Measurements from ENCODE around the gene DPH5. TPM values are rescaled to one million over a fixed set of nuclear protein-coding genes. Genes with fewer than 3 reads are reported as not detected.

The DPH5 gene
- total RNA-seq, 6 experiments from 2014 or later: 10.9 to 21.4 (median 16.8) TPM

DNA sequence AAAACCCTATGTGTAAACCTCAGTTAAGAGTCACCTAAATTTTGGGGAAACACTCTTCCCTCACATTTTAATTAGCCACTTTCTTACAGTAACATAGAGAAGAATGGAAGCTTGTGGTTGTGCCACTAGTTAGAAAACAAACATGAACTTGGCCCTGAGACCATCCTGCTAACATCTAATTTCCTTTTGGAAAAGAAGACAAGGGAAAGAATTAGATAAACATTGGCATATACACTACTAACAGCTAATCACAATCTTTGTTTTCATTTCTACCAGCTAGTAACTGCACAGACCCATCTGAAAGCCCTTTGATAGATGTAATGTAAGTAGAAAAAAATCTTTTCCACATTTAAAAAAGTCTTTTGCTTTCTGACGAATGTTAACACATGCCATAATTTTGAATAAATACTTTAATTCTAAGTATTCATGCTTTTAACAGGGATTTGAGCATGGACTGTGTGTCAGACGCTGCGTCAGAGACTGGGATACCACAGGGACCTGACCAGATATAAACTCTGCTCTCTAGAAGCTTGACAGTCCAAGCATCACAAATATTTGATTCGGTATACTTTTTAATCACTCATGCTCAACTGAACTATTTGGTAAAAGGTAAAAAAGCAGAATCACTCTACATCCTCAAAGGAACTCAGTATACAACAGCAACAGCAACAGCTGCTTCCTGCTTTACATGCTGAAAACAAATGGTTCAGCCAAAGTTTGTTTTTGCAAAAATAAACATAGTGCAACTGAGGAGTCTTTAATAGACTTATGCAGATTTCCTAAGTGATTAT is 30.2 kb downstream of the DPH5 start:
- ATAC-seq (peak; percentile 59 to 79 (median 70)), DNase-seq (no peak)
- 57% methylated on average over 4 of the region's 4 CpGs for WGBS (ENCODE audit: insufficient coverage, low coverage, low lambda C conversion rate, missing lambda C conversion rate)
- intact Hi-C loops (cut with DNase I): no loop called here
- TF ChIP-seq, protein P1, sequence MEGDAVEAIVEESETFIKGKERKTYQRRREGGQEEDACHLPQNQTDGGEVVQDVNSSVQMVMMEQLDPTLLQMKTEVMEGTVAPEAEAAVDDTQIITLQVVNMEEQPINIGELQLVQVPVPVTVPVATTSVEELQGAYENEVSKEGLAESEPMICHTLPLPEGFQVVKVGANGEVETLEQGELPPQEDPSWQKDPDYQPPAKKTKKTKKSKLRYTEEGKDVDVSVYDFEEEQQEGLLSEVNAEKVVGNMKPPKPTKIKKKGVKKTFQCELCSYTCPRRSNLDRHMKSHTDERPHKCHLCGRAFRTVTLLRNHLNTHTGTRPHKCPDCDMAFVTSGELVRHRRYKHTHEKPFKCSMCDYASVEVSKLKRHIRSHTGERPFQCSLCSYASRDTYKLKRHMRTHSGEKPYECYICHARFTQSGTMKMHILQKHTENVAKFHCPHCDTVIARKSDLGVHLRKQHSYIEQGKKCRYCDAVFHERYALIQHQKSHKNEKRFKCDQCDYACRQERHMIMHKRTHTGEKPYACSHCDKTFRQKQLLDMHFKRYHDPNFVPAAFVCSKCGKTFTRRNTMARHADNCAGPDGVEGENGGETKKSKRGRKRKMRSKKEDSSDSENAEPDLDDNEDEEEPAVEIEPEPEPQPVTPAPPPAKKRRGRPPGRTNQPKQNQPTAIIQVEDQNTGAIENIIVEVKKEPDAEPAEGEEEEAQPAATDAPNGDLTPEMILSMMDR (IDR thresholded peaks at IDR 0.05): no peak
- TF ChIP-seq POLR2A (IDR thresholded peaks at IDR 0.05): no peak
- no peaks in the 10 kb centered on the region for H3K9me3 ChIP-seq
- H3K27me3 ChIP-seq: no peaks in the 10 kb centered on the region
- H3K4me1 ChIP-seq: peaks cover 0 to 14% (median 3%) of the 10 kb centered on the region in 4 donors
- peak overlapping the region in 1 of 3 donors; percentile 4 for H3K27ac ChIP-seq
- H3K4me3 ChIP-seq: no peak overlapping the region
- no peaks in the 10 kb centered on the region for H3K36me3 ChIP-seq

DNA sequence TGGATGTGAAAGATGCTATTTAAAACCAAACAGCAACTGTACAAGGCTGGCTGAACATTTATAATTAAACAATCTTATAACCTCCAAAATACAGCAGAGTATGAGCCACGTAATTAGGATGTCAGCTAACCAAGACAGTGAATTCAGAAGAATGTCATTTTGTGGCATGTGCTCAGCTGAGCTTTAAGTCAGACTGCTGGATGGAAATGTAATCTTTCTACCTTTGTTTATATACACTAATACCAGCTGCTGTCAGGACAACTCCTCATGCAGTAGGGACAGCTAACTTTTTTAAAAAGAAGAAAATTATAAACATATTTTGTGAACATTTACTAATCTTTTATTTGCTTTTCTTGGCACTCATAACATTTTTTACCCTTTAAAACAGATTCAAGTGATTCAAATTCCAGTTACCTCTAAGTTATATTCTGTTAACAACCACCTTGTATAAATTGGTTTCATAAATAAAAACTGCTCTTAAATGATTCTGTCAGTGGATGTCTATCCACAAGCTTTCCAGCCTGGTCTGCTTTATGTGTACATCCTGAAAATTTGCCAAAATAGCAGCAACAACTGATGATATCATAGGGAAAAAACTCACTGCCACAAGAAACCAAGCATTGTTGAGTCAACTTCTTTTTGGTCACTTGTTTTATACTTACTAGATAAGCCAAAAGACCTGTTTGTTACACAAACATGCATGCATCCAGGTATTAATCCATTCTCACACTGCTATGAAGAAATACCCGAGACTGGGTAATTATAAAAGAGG is 36.1 kb downstream of the DPH5 start:
- 75% methylated on average over 2 of the region's 2 CpGs for WGBS (ENCODE audit: insufficient coverage, low coverage, low lambda C conversion rate, missing lambda C conversion rate)
- Histone ChIP-seq H3K4me3 (no peak overlapping the region), H3K36me3 (no peaks in the 10 kb centered on the region), H3K27me3 (no peaks in the 10 kb centered on the region), H3K27ac (no peak overlapping the region), H3K9me3 (no peaks in the 10 kb centered on the region), H3K4me1 (no peaks in the 10 kb centered on the region)
- ATAC-seq (peak in 1 of 4 donors; percentile 55), DNase-seq (no peak)
- TF ChIP-seq, protein P1 (IDR thresholded peaks at IDR 0.05): no peak
- no peak for TF ChIP-seq POLR2A (IDR thresholded peaks at IDR 0.05)
- intact Hi-C loops (cut with DNase I): no loop called here

DNA sequence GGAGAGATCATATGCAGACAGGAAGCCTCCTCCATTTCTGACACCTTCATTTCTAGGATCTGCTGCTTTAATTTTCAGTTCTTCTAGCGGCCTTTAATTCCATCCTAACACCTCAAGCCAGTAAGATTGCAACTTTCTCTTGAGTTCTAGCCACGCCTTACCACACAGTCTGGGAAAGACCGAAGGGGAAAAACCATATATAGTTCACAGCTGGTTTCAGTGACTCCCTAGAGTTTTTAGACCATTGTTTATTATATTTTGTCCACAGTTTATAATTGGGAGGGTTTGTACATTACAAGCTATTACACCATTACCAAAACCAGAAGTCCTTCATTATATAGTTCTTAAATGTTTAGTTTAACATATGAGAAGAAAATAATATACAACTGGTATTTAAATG is 37.5 kb downstream of the DPH5 start:
- H3K27me3 ChIP-seq: no peaks in the 10 kb centered on the region
- no peak for DNase-seq
- H3K9me3 ChIP-seq: no peaks in the 10 kb centered on the region
- TF ChIP-seq, protein P1 (IDR thresholded peaks at IDR 0.05): no peak
- no peak for TF ChIP-seq POLR2A (IDR thresholded peaks at IDR 0.05)
- no peaks in the 10 kb centered on the region for H3K4me1 ChIP-seq
- no peak for ATAC-seq
- H3K36me3 ChIP-seq: no peaks in the 10 kb centered on the region
- 98% methylated on average over 3 of the region's 3 CpGs for WGBS (ENCODE audit: insufficient coverage, low coverage, low lambda C conversion rate, missing lambda C conversion rate)
- intact Hi-C loops (cut with DNase I): no loop called here
- H3K4me3 ChIP-seq: no peak overlapping the region
- no peak overlapping the region for H3K27ac ChIP-seq

DNA sequence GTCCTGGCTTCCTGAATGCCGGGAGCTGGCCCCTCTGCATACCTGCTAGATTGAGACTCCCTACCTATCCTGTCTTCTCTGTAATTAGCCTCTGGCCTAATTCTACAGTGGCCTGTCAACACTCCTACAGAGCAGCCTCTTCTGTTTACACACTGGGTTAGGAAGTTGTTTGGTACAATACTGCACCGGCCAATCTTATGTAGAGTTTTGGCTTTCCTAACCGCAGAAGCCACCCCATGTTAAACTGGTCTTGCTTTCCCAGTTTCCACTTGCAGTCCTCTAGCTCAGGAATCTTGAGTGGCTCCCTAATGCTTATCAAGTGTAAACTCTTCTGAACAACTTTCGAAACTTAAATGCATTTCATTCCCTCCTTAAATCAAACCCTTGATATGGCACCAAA is 42.8 kb downstream of the DPH5 start:
- intact Hi-C loops (cut with DNase I): no loop called here
- ATAC-seq: no peak

More for the DNA sequence above, 42.8 kb downstream of the DPH5 start:
- H3K36me3 ChIP-seq: no peaks in the 10 kb centered on the region
- H3K4me3 ChIP-seq: no peak overlapping the region
- no peak for DNase-seq
- H3K27me3 ChIP-seq: no peaks in the 10 kb centered on the region
- H3K27ac ChIP-seq: no peak overlapping the region
- H3K9me3 ChIP-seq: no peaks in the 10 kb centered on the region
- 100% methylated on average over 4 of the region's 4 CpGs for WGBS (ENCODE audit: insufficient coverage, low coverage, low lambda C conversion rate, missing lambda C conversion rate)
- TF ChIP-seq, protein P1 (IDR thresholded peaks at IDR 0.05): no peak
- no peak for TF ChIP-seq POLR2A (IDR thresholded peaks at IDR 0.05)
- no peaks in the 10 kb centered on the region for H3K4me1 ChIP-seq

Measured in right lobe of liver (tissue), 6 donors.